MCF 10A (cell line): ENCODE data around the gene GCNT4. TPM values are rescaled to one million over a fixed set of nuclear protein-coding genes. Genes with fewer than 3 reads are reported as not detected.

Experiments used
- BruUV-seq: library from RNA; stranded (reverse); fragments of 400-500 nt; replicated peaks from 2 replicates; lab custom pipeline; 2021; lab: Mats Ljungman, UMichigan
- CTCF ChIA-PET: fragments of 300-600 bp; sonication (Branson Sonifier 250); formaldehyde crosslinking; extraction: SDS; loops from one replicate; lab custom pipeline; 2021; ENCODE audit warnings: antibody characterized with exemption, inconsistent platforms; lab: Yijun Ruan, JAX
- POLR2A ChIA-PET: fragments of 300-600, 350-650 bp; sonication (Branson Sonifier 250); formaldehyde crosslinking; extraction: SDS; loops from one replicate; lab custom pipeline; 2020; ENCODE audit warnings: antibody characterized with exemption, inconsistent platforms; lab: Yijun Ruan, JAX
- DNase-seq: peaks from one replicate; pipeline ENCODE4 v3.0.0-alpha.2; 2018; ENCODE audit not compliant: unreplicated experiment
- H3K27ac Mint-ChIP-seq: one replicate; pipeline ENCODE4 v1.8.0; 2022; ENCODE audit warnings: mild to moderate bottlenecking, low read depth, mixed read lengths; ENCODE audit not compliant: unreplicated experiment
- H3K27me3 Mint-ChIP-seq: one replicate; pipeline ENCODE4 v1.8.0; 2022; ENCODE audit warnings: mixed read lengths; ENCODE audit not compliant: insufficient read depth, unreplicated experiment
- H3K36me3 Mint-ChIP-seq: one replicate; pipeline ENCODE4 v1.8.0; 2022; ENCODE audit warnings: mild to moderate bottlenecking, moderate library complexity, mixed read lengths; ENCODE audit not compliant: insufficient read depth, unreplicated experiment
- H3K4me1 Mint-ChIP-seq: one replicate; pipeline ENCODE4 v1.8.0; 2022; ENCODE audit warnings: mixed read lengths; ENCODE audit not compliant: insufficient read depth, unreplicated experiment
- H3K4me3 Mint-ChIP-seq: one replicate; pipeline ENCODE4 v1.8.0; 2022; ENCODE audit warnings: mild to moderate bottlenecking, moderate library complexity, mixed read lengths; ENCODE audit not compliant: unreplicated experiment
- H3K9me3 Mint-ChIP-seq: one replicate; pipeline ENCODE4 v1.8.0; 2022; ENCODE audit warnings: mixed read lengths; ENCODE audit not compliant: unreplicated experiment
- intact Hi-C: fragments of 100-400 bp; cut with micrococcal nuclease; formaldehyde crosslinking; loops from 2 replicates; pipeline ENCODE4 v1.14.1; 2022
- total RNA-seq: library from RNA; stranded (reverse); gene quantifications from 2 replicates; pipeline ENCODE4 v1.2.3, GENCODE V29; 2022
- TF ChIP-seq, protein P1 (sequence below): fragments of 200-600 bp; IDR thresholded peaks from one replicate; pipeline ENCODE4 v1.8.0; 2022; ENCODE audit warnings: antibody characterized with exemption, mild to moderate bottlenecking; ENCODE audit not compliant: unreplicated experiment

Gene GCNT4
- total RNA-seq, 1 experiment from 2014 or later = 1.4 TPM

DNA sequence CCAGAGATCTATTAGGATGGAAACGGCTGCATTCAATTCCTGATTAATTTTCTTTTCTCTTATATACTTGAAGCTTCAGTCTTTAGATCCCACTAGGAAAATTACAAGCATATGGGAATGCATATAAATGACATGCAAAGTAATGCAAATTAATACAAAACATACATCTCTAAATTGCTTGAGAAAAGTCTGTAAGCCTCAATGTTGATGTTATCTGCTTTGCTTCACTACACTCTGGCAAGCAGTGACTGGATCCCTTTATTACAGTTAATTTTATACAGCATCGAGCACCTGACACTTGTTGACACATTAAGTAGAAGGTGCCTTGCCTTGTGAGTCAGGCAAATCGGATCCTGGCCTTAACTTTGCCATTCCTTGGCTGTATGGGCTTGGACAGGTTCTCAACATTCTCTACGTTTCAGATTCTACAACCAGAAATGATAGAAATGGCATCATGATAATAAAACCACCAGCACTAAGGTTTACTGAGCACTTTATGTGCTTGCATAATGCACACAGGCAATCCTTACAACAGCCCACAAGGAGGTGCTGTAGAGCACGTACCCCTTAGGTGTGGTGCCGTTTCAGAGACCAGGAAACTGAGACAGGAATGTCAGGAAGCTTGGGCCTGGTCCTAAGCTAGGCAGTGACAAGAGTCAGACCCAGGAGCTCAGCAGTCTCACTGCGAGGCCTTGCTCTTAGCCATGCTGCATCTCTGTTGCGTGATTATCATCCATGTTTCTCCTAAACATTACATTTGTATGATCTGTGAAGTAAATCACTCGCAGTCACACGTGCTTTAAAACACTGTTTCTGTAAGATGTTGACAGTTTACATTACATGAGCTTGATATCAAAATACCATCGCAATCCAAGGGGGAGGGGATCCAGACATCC, 2.7 kb downstream of the GCNT4 start:
- H3K36me3 Mint-ChIP-seq = peaks cover 13% of the 10 kb centered on the region
- peaks cover 43% of the 10 kb centered on the region for H3K4me1 Mint-ChIP-seq
- TF ChIP-seq, protein P1, sequence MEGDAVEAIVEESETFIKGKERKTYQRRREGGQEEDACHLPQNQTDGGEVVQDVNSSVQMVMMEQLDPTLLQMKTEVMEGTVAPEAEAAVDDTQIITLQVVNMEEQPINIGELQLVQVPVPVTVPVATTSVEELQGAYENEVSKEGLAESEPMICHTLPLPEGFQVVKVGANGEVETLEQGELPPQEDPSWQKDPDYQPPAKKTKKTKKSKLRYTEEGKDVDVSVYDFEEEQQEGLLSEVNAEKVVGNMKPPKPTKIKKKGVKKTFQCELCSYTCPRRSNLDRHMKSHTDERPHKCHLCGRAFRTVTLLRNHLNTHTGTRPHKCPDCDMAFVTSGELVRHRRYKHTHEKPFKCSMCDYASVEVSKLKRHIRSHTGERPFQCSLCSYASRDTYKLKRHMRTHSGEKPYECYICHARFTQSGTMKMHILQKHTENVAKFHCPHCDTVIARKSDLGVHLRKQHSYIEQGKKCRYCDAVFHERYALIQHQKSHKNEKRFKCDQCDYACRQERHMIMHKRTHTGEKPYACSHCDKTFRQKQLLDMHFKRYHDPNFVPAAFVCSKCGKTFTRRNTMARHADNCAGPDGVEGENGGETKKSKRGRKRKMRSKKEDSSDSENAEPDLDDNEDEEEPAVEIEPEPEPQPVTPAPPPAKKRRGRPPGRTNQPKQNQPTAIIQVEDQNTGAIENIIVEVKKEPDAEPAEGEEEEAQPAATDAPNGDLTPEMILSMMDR = peak; percentile 70
- intact Hi-C loops = loop anchor here (2.0 to 10.0 kb wide), 5 partner anchors 63 to 631 kb away; partner anchors contain the start of gene ANKRD31
- no TSS peak for BruUV-seq
- DNase-seq = peak; percentile 81
- ChIA-PET POLR2A (interaction anchor here (0.5 to 0.9 kb wide), 4 partner anchors 10 to 187 kb away, joined by 3 to 4 read pairs (median 3); no protein-coding TSS in a partner anchor), CTCF (interaction anchor here (0.5 to 3.6 kb wide), 44 partner anchors 9 to 1434 kb away, joined by 3 to 21 read pairs (median 3); partner anchors contain the start of gene ANKRD31)
- no peak overlapping the region for H3K4me3 Mint-ChIP-seq
- H3K9me3 Mint-ChIP-seq = no peaks in the 10 kb centered on the region
- no peaks in the 10 kb centered on the region for H3K27me3 Mint-ChIP-seq
- no peak overlapping the region for H3K27ac Mint-ChIP-seq

DNA sequence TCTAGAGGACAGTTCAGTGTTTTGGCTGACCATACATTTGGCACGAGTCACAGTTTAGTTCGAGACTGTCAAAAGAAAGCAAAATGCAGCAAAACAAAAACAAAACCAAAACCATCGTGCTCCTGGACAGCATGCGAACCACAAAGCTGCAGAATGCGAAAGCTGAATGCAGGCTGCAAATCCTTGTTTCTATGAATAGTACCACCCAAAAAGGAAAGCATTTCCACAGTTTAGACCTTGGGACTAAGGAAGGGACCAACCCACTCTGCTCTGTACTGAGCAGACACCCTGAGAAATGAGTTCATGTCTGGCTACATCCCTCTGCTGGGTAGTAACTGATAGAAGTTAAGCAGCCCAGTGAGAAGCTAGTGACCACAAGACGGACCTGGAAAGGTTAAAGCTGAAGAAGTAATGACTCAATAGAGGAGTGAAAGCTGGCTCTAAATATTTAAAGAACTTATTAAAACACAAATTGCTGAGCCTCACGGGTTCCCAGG, 3.9 kb downstream of the GCNT4 start:
- ChIA-PET POLR2A (interaction anchor here (0.7 to 0.9 kb wide), 3 partner anchors 45 to 184 kb away, joined by 3 read pairs; no protein-coding TSS in a partner anchor), CTCF (interaction anchor here (0.5 to 3.6 kb wide), 9 partner anchors 82 to 283 kb away, joined by 3 to 21 read pairs (median 3); partner anchors contain the start of gene ANKRD31)
- H3K4me1 Mint-ChIP-seq = peaks cover 50% of the 10 kb centered on the region
- no peaks in the 10 kb centered on the region for H3K9me3 Mint-ChIP-seq
- no TSS peak for BruUV-seq
- H3K27ac Mint-ChIP-seq = no peak overlapping the region
- no peak for DNase-seq
- H3K27me3 Mint-ChIP-seq = no peaks in the 10 kb centered on the region
- TF ChIP-seq, protein P1 = no peak
- H3K36me3 Mint-ChIP-seq = peaks cover 13% of the 10 kb centered on the region
- intact Hi-C loops = no loop called here
- no peak overlapping the region for H3K4me3 Mint-ChIP-seq

DNA sequence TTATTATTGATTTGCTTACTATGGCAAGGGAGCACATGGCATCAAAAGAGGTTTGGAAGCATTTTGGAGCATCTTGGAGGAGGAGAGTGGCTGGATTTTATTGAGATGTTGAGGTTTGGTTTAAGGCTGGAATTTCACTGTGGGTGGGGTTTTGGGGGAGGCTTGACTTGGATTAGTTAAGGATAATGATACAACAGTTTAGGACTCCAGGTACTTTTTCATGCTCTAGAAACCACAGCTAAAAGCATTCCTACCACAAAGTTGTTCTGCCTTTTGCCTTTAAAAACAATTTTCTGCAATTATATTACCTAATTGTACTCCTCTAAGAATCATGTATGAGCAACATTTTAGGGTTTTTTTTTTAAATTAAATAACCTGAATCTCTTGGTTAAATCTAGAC, 5.0 kb downstream of the GCNT4 start:
- Mint-ChIP-seq H3K36me3 (peaks cover 13% of the 10 kb centered on the region), H3K27ac (peak overlapping the region; percentile 83), H3K4me1 (peaks cover 50% of the 10 kb centered on the region), H3K9me3 (no peaks in the 10 kb centered on the region), H3K4me3 (no peak overlapping the region), H3K27me3 (no peaks in the 10 kb centered on the region)
- BruUV-seq = no TSS peak
- intact Hi-C loops = no loop called here
- ChIA-PET CTCF (interaction anchor here (1.0 to 1.1 kb wide), 2 partner anchors 155 to 219 kb away, joined by 3 to 4 read pairs; no protein-coding TSS in a partner anchor), POLR2A (interaction anchor here (1.8 to 2.5 kb wide), 3 partner anchors 11 to 292 kb away, joined by 4 to 6 read pairs (median 5); no protein-coding TSS in a partner anchor)
- DNase-seq = no peak
- TF ChIP-seq, protein P1 = no peak
